Effector CD8-positive, alpha-beta T cell (primary cell): ENCODE results near the gene INAFM2.

Experiments used
- DNase-seq: peaks from one replicate; lab custom pipeline; 2025; lab: John Stamatoyannopoulos, UW
- total RNA-seq, 4 experiments: gene quantifications; one replicate each; lab custom pipeline; 2026; lab: John Stamatoyannopoulos, UW

The INAFM2 gene
- 6.2 to 22.2 (median 16.1) reads per million in 4 experiments for total RNA-seq

- DNase-seq, result peak; percentile 89
Measured at GRCh38 chr15:40323239-40323952, at the start of gene INAFM2. TSS of gene INAFM2 (plus strand) at chr15:40323692. CDS start at chr15:40324056, 364 bp downstream.

GRCh38 chr15:40274350-40275274 is 48.9 kb upstream of the INAFM2 start:
- peak; percentile 81 for DNase-seq

GRCh38 chr15:40275523-40275922 is 48.0 kb upstream of the INAFM2 start:
- no peak for DNase-seq

GRCh38 chr15:40275954-40276353 is 47.5 kb upstream of the INAFM2 start:
- no peak for DNase-seq

GRCh38 chr15:40276927-40277326 is 46.6 kb upstream of the INAFM2 start:
- no peak for DNase-seq

- no peak for DNase-seq
Measured at GRCh38 chr15:40277471-40277870, 46.0 kb upstream of the INAFM2 start.

- no peak for DNase-seq
Measured at GRCh38 chr15:40278026-40278425, 45.5 kb upstream of the INAFM2 start.

GRCh38 chr15:40279437-40280141 is 43.9 kb upstream of the INAFM2 start:
- peak; percentile 52 for DNase-seq

- no peak for DNase-seq
Measured at GRCh38 chr15:40280260-40281056, 43.0 kb upstream of the INAFM2 start.

- DNase-seq, result no peak
Measured at GRCh38 chr15:40281057-40281800, 42.3 kb upstream of the INAFM2 start.

GRCh38 chr15:40281801-40282146 is 41.7 kb upstream of the INAFM2 start:
- DNase-seq, result no peak

- DNase-seq, result peak; percentile 12
Measured at GRCh38 chr15:40282147-40282868, 41.2 kb upstream of the INAFM2 start.

GRCh38 chr15:40282869-40283614 is 40.5 kb upstream of the INAFM2 start, which contains the start of gene ANKRD63:
TSS of gene ANKRD63 (minus strand) at chr15:40283064. CDS start at chr15:40282586, 478 bp downstream.
- DNase-seq, result peak; percentile 8

- no peak for DNase-seq
Measured at GRCh38 chr15:40283615-40284300, 39.7 kb upstream of the INAFM2 start.

GRCh38 chr15:40285151-40285550 is 38.3 kb upstream of the INAFM2 start:
- no peak for DNase-seq

GRCh38 chr15:40285554-40286011 is 37.9 kb upstream of the INAFM2 start:
- no peak for DNase-seq

- no peak for DNase-seq
Measured at GRCh38 chr15:40286061-40286532, 37.4 kb upstream of the INAFM2 start.

GRCh38 chr15:40286794-40287193 is 36.7 kb upstream of the INAFM2 start:
- DNase-seq, result no peak
